SK-N-SH treated with all-trans-retinoic acid at 6 μM for 48 hours (cell line): ENCODE measurements around the gene MAP7.
"Not testable (repeated sequence)": the region's sequence is repeated elsewhere in the genome, so short reads cannot be mapped to it uniquely, and the experiment has no call there.

Experiments used
- ZFP3 ChIP-seq: fragments of 250-450 bp; sonication (Bioruptor Pico); IDR thresholded peaks from 2 replicates; pipeline ENCODE4 v1.5.0; 2020; ENCODE audit warnings: mild to moderate bottlenecking, moderate library complexity
- ZFP30 ChIP-seq: fragments of 450-650 bp; formaldehyde crosslinking; IDR thresholded peaks from 2 replicates; pipeline ENCODE4 v1.5.0; 2022; ENCODE audit warnings: mild to moderate bottlenecking, moderate library complexity
- ZNF565 ChIP-seq: fragments of 450-650 bp; formaldehyde crosslinking; conservative IDR thresholded peaks from 2 replicates; pipeline ENCODE4 v1.5.0; 2020; ENCODE audit warnings: low read depth, mild to moderate bottlenecking, moderate library complexity

- not testable (repeated sequence) for TF ChIP-seq ZFP3; ZFP30 (CRISPR knock-in tag); ZNF565 (CRISPR knock-in tag)
Measured at GRCh38 chr6:136584290-136584689, 34.1 kb upstream of the MAP7 start.
